ENCODE measurements around the gene HDAC6.
A peak's percentile ranks its signal among the peaks of the same experiment; 100 is the strongest.

HDAC6 gene

DNA sequence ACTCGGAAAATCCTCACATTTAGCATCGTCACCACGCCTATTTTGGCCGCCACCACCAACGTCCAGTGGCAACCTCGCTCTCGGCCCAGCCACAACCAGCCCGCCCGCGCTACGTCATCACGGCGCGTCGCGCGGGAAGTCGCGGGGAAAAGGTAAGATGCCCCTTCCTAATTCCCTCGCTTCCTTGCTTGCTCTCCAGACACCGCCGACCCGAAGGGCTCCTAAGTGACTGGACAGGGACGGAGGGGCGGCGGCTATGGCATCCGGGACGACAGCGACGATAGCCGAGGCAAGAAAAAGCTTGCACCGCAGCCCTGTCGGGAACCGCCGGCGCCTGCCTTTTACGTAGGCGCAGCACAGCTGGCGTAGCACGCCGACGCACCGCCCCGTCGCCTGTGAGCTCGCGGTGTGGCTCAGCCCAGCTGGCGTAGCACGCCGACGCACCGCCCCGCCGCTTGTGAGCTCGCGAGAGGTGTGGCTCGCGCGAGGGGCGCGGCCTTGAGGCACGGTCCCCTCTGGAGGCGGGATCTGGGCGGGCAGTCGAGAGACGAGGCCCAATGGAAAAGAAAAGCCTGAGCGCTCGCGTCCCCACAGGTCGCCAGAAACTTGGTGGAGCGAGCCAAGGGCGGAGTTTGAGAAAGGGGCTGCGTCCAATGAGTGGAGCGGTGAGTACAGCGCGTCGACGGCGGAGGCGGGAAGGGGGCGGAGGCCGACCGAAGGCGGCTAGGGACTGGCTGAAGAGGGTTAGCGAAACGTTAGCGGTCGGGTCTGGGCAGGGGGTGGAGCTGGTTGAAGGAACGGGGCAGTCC lies at the start of gene HDAC6:
HDAC6 (plus strand) TSS at position 788 of the 809 bp plus-strand sequence. CDS start 626 bp downstream, outside the sequence.
- DNase-seq (ENCODE audit: low read depth in 3 of 3, low spot score in 1 of 3), result peak; percentile 80 to 88 (median 88)

GRCh38 chrX:48752498-48752897 lies 49.4 kb upstream of the HDAC6 start:
- DNase-seq (ENCODE audit: low read depth in 3 of 3, low spot score in 1 of 3), result no peak

- DNase-seq (ENCODE audit: low read depth in 3 of 3, low spot score in 1 of 3), result no peak
Observed at GRCh38 chrX:48753708-48754228, 48.1 kb upstream of the HDAC6 start.

DNA sequence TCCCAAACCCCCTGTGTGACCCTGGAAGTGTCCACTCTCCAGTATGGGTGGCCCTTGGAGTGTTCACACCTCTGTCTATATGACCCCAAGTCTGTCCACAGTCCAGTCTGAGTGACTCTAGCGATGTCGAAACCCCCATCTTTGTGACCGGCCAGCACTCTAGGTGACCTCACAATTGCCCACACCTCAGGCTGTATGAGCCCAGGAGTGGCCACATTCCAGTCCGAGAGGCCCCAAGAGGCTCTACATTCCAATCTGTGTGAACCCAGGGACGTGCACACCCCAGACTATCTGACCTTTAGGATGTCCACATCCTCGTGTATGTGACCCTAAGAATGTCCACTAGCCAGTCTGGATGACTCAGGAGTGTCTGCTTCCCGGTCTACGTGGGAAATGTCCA lies 47.6 kb upstream of the HDAC6 start:
- DNase-seq (ENCODE audit: low read depth in 3 of 3, low spot score in 1 of 3), result no peak

DNA sequence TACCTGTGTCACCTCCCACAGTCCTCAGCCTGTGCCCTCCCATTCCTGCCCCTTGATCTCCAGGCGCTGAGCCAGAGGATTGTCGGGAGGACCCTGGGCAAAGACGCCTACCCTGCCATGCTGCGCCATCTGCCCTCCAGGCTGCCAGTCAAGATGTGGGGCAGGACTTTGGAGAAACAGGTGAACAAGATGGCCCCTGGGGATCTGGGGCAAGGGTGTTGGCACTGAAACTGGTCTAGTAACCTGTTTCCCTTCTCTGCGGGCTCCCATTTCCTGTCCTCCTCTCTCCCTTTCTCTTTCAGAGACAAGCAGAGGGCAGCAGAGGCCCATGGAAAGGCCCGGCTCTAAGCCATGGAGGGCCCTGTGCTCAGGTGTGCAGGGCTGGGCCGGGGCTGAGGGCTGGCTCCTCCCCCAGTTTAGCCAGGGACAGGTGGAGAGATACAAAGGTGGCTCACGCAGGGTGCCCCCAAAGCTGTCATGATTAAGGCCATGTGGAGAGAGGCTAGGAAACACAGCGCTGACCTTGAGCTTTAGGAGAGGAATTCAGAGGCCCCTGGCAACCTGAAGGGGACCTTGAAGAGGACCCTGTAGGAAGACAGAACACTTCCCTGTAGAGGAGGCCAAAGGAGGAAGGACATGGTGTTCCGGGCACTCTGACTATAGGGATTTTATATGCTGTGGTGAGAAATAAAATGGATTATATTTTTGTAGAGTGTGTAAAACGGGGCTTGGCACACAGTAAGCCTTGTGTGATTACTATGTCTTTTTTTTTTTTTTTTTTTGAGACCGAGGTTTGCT lies 40.0 kb upstream of the HDAC6 start, which contains the start of gene GLOD5:
GLOD5 (plus strand) TSS at position 74 of the 798 bp plus-strand sequence; CDS start at position 118, 44 bp downstream.
- DNase-seq (ENCODE audit: low read depth in 3 of 3, low spot score in 1 of 3), result no peak

DNA sequence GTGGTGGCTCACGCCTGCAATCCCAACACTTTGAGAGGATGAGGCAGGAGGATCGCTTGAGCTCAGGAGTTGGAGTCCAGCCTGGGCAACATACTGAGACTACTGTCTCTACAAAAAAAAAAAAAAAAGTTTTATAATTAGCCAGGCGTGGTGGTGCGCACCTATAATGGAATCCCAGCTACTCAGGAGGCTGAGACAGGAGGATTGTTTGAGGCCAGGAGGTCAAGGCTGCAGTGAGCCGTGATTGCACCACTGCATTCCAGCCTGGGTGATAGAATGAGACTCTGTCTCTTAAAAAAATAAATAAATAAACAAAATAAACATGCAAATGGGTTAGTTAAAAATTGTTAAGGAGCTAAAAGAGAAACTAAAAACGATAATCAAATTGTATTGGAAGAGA lies 32.6 kb upstream of the HDAC6 start:
- DNase-seq (ENCODE audit: low read depth in 3 of 3, low spot score in 1 of 3), result no peak

DNA sequence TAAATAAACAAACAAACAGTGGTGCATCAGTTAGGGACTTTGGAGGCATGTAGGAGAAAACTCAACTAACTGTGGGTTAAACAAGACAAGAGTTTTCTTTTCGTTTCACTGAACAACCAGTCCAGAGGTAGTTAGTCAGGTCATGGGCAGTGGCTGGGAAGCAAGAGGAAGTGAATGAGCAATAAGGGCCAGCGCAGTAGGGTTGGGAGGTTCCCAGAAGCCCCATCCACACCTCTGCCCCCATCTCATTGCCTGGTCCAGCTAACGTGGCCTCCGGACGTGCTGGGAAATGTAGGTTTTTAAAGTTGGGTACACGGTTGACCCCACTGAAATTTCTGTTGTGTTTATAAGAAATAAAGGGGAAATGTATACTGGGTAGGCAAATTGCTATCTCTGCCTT lies 31.6 kb upstream of the HDAC6 start:
- DNase-seq (ENCODE audit: low read depth in 3 of 3, low spot score in 1 of 3), result no peak

- DNase-seq (ENCODE audit: low read depth in 3 of 3, low spot score in 1 of 3), result no peak
Observed at GRCh38 chrX:48772602-48773001, 29.3 kb upstream of the HDAC6 start.

- no peak for DNase-seq (ENCODE audit: low read depth in 3 of 3, low spot score in 1 of 3)
Observed at GRCh38 chrX:48776818-48777439, 24.9 kb upstream of the HDAC6 start.

GRCh38 chrX:48779399-48779798 lies 22.5 kb upstream of the HDAC6 start:
- DNase-seq (ENCODE audit: low read depth in 3 of 3, low spot score in 1 of 3), result no peak

GRCh38 chrX:48781705-48782104 lies 20.2 kb upstream of the HDAC6 start:
- DNase-seq (ENCODE audit: low read depth in 3 of 3, low spot score in 1 of 3), result no peak

- DNase-seq (ENCODE audit: low read depth in 3 of 3, low spot score in 1 of 3), result no peak
Observed at GRCh38 chrX:48782216-48782615, 19.7 kb upstream of the HDAC6 start.

GRCh38 chrX:48782795-48783194 lies 19.1 kb upstream of the HDAC6 start:
- DNase-seq (ENCODE audit: low read depth in 3 of 3, low spot score in 1 of 3), result no peak

DNA sequence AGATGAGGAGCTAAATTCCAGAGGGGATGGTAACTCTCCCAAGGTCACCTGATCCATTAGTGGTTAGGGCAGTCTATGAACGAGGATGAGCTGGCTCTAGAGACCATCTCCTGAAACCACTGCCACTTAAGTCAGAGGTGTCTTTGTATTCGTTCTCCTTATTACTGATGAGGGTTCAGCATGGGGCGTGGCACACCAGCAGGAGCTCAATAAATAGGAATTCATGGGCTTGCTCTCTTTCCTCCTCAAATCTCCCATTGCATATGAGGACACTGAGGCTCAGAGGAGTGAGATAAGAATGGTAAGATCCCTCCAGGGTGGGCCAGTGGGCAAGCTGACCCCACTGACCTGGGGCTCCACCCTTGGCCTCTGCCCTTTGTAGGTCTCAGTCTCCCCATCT lies 17.1 kb upstream of the HDAC6 start:
- DNase-seq (ENCODE audit: low read depth in 3 of 3, low spot score in 1 of 3), result no peak

DNA sequence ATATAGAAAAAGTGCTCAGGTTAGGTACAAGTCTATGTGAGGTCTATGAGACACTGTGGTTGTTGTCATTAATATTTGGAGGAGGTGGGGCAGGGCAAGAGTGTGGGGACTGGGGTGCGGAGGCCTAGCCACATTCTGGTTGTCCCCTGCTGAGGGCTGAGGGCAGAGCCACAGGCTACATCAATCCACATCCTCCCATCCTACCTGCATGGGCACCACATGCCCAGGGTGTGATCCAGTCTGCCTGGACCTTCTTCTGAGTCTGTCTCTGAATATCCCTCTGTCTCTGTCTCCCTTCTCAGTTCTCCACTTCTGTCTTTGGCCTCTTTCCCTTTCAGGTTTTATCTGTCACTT lies 16.7 kb upstream of the HDAC6 start:
- no peak for DNase-seq (ENCODE audit: low read depth in 3 of 3, low spot score in 1 of 3)

DNA sequence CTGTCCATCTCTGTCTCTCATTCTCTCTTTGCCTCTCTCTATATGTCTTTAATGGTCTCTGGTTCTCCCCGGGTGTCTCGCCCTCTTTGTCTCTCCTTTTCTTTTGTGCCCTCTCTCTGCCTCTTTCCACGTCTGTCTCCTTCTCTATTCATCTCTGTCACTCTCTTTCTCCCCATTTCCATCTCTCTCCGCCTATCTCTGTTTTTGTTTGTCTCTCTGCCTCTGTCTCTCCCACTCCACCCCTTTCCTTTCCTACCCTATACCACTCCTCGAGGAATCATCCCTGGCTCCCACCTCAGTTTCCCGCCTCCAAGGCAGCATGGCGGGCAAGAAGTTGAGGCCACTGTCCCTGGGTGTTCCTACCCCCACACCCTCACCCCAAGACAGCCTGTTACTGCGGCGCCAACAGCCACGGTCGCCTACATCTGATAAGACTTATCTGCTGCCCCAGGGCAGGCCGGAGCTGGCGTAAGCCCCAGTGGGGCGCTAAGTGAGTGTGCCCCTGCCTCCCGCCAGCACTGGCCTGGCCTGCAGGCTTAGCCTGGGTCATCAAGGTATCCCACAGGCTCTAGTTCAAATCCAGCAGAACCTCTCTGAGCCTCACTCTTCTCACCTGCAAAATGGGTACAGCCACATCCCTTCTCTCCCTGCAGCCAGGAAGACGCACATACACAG lies 16.2 kb upstream of the HDAC6 start:
- DNase-seq (ENCODE audit: low read depth in 3 of 3, low spot score in 1 of 3), result no peak

DNA sequence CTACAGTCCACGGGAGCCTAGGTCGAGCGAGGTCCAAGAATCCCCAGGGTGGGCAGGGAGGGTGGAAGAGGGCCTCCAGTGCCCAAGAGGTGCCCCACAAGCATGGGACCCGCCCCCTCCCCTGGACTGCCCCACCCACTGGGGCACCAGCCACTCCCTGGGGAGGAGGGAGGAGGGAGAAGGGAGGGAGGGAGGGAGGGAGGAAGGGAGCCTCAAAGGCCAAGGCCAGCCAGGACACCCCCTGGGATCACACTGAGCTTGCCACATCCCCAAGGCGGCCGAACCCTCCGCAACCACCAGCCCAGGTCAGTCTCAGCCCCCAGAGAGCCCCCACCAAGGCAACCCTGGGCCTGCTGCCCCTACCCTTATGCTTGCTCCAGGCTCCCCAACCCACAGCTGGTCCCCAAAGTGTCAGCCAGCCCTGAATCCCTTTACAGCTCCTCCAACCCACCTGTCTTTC lies 15.5 kb upstream of the HDAC6 start, which contains the start of gene GATA1:
GATA1 (plus strand) TSS at position 250 of the 460 bp plus-strand sequence. CDS start 4,520 bp downstream, outside the sequence.
- DNase-seq (ENCODE audit: low read depth in 3 of 3, low spot score in 1 of 3), result no peak

DNA sequence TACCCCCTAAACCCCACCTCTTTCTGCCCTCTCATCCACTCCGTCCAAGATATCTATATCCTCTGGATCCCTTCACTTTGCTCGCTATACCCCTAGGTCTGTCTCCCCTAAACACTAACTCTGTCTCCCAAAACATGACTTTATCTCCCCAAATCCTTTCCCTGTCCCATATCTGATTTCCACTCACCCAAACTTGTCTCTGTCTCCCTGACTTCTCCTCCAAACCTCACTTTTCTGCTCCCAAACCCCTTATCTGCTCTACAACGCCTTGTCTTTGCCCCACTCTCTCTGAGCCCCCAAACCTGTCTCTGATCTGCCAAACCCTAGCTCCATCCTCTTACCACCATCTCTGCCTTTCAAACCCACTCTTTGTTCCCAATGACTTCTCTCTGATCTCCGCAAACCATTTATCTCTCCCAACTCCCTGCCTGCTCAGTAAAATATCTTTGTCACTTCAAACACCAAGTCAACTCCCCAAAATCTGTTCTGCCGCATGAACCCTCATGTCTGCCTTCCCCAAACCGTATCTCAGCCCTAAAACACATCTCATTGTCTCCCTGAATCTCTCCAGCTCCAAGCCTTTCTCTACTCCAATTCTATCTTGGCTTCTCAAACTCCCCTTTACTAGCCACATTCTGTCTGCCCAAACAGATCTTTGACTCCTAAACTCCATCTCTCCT lies 14.9 kb upstream of the HDAC6 start:
- DNase-seq (ENCODE audit: low read depth in 3 of 3, low spot score in 1 of 3), result no peak

- DNase-seq (ENCODE audit: low read depth in 3 of 3, low spot score in 1 of 3), result no peak
Observed at GRCh38 chrX:48787505-48788443, 14.1 kb upstream of the HDAC6 start.

Data from stimulated activated CD4-positive, alpha-beta T cell treated with anti-CD3 and anti-CD28 coated beads, TNF-alpha, amount 100 ng/mL, for 1 hour (primary cell).